Nephron (organoid): ENCODE results near the gene HECTD2.

ENCODE experiments used
- H3K27ac Mint-ChIP-seq, 3 experiments: 2 replicates each; pipeline ENCODE4 v1.8.0; 2020; ENCODE audit warnings: mixed read lengths in 3 of 3, mild to moderate bottlenecking in 2 of 3, moderate library complexity in 1 of 3
- H3K27me3 Mint-ChIP-seq: 2 replicates; pipeline ENCODE4 v1.8.0; 2021; ENCODE audit warnings: low read depth, mild to moderate bottlenecking, moderate library complexity, mixed read lengths
- H3K36me3 Mint-ChIP-seq: 2 replicates; pipeline ENCODE4 v1.8.0; 2020; ENCODE audit warnings: low read depth, mixed read lengths
- H3K4me1 Mint-ChIP-seq: 2 replicates; pipeline ENCODE4 v1.8.0; 2020; ENCODE audit warnings: mixed read lengths
- H3K4me3 Mint-ChIP-seq, 3 experiments: 2 replicates each; pipeline ENCODE4 v1.8.0; 2020; ENCODE audit warnings: mild to moderate bottlenecking in 3 of 3, mixed read lengths in 3 of 3, moderate library complexity in 2 of 3
- H3K9me3 Mint-ChIP-seq: 2 replicates; pipeline ENCODE4 v1.8.0; 2020; ENCODE audit warnings: mixed read lengths
- CTCF ChIP-seq, 3 experiments: fragments of 200-600 bp; sonication (generic); IDR thresholded peaks; one replicate each; pipeline ENCODE4 v1.5.0; 2021; ENCODE audit warnings: antibody characterized with exemption in 3 of 3; ENCODE audit not compliant: unreplicated experiment in 3 of 3

Gene HECTD2

GRCh38 chr10:91460681-91461080 is 50.5 kb downstream of the HECTD2 start:
- Mint-ChIP-seq H3K4me1 (no peaks in the 10 kb centered on the region), H3K9me3 (peaks cover 24% of the 10 kb centered on the region), H3K27me3 (no peaks in the 10 kb centered on the region), H3K4me3 (no peak overlapping the region), H3K36me3 (peaks cover 66% of the 10 kb centered on the region), H3K27ac (no peak overlapping the region)
- TF ChIP-seq CTCF (IDR thresholded peaks at IDR 0.05; ENCODE audit: unreplicated experiment in 3 of 3): no peak

GRCh38 chr10:91462423-91462822 is 52.3 kb downstream of the HECTD2 start:
- Mint-ChIP-seq H3K36me3 (peaks cover 74% of the 10 kb centered on the region), H3K27ac (no peak overlapping the region), H3K4me3 (no peak overlapping the region), H3K4me1 (no peaks in the 10 kb centered on the region), H3K9me3 (peaks cover 29% of the 10 kb centered on the region), H3K27me3 (no peaks in the 10 kb centered on the region)
- no peak for TF ChIP-seq CTCF (IDR thresholded peaks at IDR 0.05; ENCODE audit: unreplicated experiment in 3 of 3)

GRCh38 chr10:91464500-91464899 is 54.4 kb downstream of the HECTD2 start:
- no peak overlapping the region for H3K4me3 Mint-ChIP-seq
- H3K4me1 Mint-ChIP-seq: no peaks in the 10 kb centered on the region
- peaks cover 84% of the 10 kb centered on the region for H3K36me3 Mint-ChIP-seq
- no peak overlapping the region for H3K27ac Mint-ChIP-seq
- TF ChIP-seq CTCF (IDR thresholded peaks at IDR 0.05; ENCODE audit: unreplicated experiment in 3 of 3): no peak
- H3K9me3 Mint-ChIP-seq: peaks cover 41% of the 10 kb centered on the region
- peaks cover 3% of the 10 kb centered on the region for H3K27me3 Mint-ChIP-seq

GRCh38 chr10:91465261-91465660 is 55.1 kb downstream of the HECTD2 start:
- no peak overlapping the region for H3K27ac Mint-ChIP-seq
- no peak overlapping the region for H3K4me3 Mint-ChIP-seq
- no peak for TF ChIP-seq CTCF (IDR thresholded peaks at IDR 0.05; ENCODE audit: unreplicated experiment in 3 of 3)
- H3K9me3 Mint-ChIP-seq: peaks cover 49% of the 10 kb centered on the region
- H3K4me1 Mint-ChIP-seq: no peaks in the 10 kb centered on the region
- H3K36me3 Mint-ChIP-seq: peaks cover 86% of the 10 kb centered on the region
- H3K27me3 Mint-ChIP-seq: peaks cover 3% of the 10 kb centered on the region

GRCh38 chr10:91467114-91467513 is 57.0 kb downstream of the HECTD2 start:
- peaks cover 91% of the 10 kb centered on the region for H3K36me3 Mint-ChIP-seq
- peaks cover 3% of the 10 kb centered on the region for H3K27me3 Mint-ChIP-seq
- TF ChIP-seq CTCF (IDR thresholded peaks at IDR 0.05; ENCODE audit: unreplicated experiment in 3 of 3): no peak
- H3K27ac Mint-ChIP-seq: no peak overlapping the region
- no peak overlapping the region for H3K4me3 Mint-ChIP-seq
- H3K4me1 Mint-ChIP-seq: no peaks in the 10 kb centered on the region
- H3K9me3 Mint-ChIP-seq: peaks cover 64% of the 10 kb centered on the region

GRCh38 chr10:91471602-91472001 is 61.5 kb downstream of the HECTD2 start:
- TF ChIP-seq CTCF (IDR thresholded peaks at IDR 0.05; ENCODE audit: unreplicated experiment in 3 of 3): no peak
- H3K36me3 Mint-ChIP-seq: peaks cover 48% of the 10 kb centered on the region
- H3K9me3 Mint-ChIP-seq: peaks cover 49% of the 10 kb centered on the region
- H3K27me3 Mint-ChIP-seq: peaks cover 3% of the 10 kb centered on the region
- no peak overlapping the region for H3K27ac Mint-ChIP-seq
- H3K4me3 Mint-ChIP-seq: no peak overlapping the region
- H3K4me1 Mint-ChIP-seq: no peaks in the 10 kb centered on the region
